ENCODE measurements around the gene ZNF205. TPM values are rescaled to one million over a fixed set of nuclear protein-coding genes. Genes with fewer than 3 reads are reported as not detected.
A peak's percentile ranks its signal among the peaks of the same experiment; 100 is the strongest.
"Not testable (repeated sequence)": the region's sequence is repeated elsewhere in the genome, so short reads cannot be mapped to it uniquely, and the experiment has no call there.

The ZNF205 gene
- total RNA-seq, 2 donors from 2014 or later, result not detected

- ATAC-seq (peak; percentile 85 to 88), DNase-seq (ENCODE audit: low spot score) (peak; percentile 95)
- Mint-ChIP-seq H3K36me3 (peaks cover 22% of the 10 kb centered on the region), H3K4me1 (ENCODE audit: low read depth in 2 of 2) (peaks cover 80 to 91% of the 10 kb centered on the region in 2 donors), H3K4me3 (peak overlapping the region; percentile 85), H3K27me3 (no peaks in the 10 kb centered on the region), H3K9me3 (no peaks in the 10 kb centered on the region), H3K27ac (peak overlapping the region; percentile 98 to 100)
Measured at GRCh38 chr16:3074860-3075522, 37.4 kb upstream of the ZNF205 start.

DNA sequence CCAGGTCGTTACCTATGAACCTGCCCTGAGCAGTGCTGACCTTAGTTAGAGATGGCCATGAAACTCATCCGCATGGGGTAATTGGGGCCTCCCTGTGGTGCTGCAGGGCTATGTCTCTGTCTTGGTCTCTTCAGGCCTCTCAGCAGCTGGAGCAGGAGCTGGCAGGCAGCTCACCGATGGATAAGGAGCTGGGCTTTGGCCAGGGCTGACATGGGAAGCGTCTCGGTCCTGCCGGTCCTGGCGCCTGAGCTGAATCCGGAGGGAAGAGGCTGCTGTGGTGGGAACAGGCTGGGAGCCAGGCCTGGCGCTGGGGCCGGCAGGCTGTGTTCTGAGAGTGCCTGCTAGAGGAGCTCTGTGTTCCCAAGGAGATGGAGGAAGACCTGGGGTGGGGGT, 36.9 kb upstream of the ZNF205 start:
- DNase-seq (ENCODE audit: low spot score) (no peak), ATAC-seq (no peak)
- H3K4me3 Mint-ChIP-seq, result peak overlapping the region; percentile 85
- H3K36me3 Mint-ChIP-seq, result peaks cover 20% of the 10 kb centered on the region
- H3K27ac Mint-ChIP-seq, result peak overlapping the region; percentile 98 to 100
- no peaks in the 10 kb centered on the region for H3K27me3 Mint-ChIP-seq
- no peaks in the 10 kb centered on the region for H3K9me3 Mint-ChIP-seq
- H3K4me1 Mint-ChIP-seq (ENCODE audit: low read depth in 2 of 2), result peaks cover 78 to 86% of the 10 kb centered on the region in 2 donors

DNA sequence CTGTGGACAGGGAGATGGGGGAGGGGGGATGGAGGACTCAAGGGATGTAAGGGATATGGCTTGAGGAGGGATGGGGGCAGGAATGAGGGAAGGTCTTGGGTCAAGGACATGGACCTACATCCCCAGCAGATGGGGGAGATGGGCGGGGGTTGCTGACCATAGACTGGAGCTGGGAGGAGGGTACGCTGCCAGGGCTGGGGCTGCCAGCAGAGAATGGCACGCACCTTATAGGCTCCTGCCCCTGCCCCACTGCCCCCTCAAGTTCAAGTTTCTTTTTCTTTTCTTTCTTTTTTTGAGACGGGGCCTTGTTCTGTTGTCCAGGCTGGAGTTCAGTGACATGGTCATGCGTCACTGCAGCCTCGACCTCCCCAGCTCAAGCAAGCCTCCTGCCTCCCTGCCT, 36.4 kb upstream of the ZNF205 start:
- peaks cover 76 to 85% of the 10 kb centered on the region in 2 donors for H3K4me1 Mint-ChIP-seq (ENCODE audit: low read depth in 2 of 2)
- peak overlapping the region; percentile 85 for H3K4me3 Mint-ChIP-seq
- H3K9me3 Mint-ChIP-seq; DNase-seq (ENCODE audit: low spot score); ATAC-seq; H3K27me3 Mint-ChIP-seq: not testable (repeated sequence)
- peak overlapping the region; percentile 98 to 100 for H3K27ac Mint-ChIP-seq
- H3K36me3 Mint-ChIP-seq, result peaks cover 23% of the 10 kb centered on the region

DNA sequence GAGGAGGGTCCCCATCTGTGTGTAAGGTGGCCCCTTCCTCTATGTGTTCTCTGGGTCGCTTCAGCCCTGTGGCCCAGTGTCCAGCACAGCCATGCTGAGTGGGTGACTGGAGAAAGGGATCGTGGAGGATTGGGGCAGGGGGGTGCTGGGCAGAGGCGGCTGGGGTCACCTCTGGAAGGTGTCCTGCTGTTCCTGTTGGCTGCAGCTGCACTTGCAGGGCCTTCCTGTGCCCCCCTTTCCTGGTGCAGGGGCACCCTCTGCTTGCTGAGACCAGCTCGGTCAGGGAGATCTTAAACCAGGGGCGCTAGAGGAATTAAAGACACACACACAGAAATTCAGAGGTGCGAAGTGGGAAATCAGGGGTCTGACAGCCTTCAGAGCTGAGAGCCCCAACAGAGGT, 35.8 kb upstream of the ZNF205 start:
- no peak for ATAC-seq
- no peaks in the 10 kb centered on the region for H3K27me3 Mint-ChIP-seq

DNA sequence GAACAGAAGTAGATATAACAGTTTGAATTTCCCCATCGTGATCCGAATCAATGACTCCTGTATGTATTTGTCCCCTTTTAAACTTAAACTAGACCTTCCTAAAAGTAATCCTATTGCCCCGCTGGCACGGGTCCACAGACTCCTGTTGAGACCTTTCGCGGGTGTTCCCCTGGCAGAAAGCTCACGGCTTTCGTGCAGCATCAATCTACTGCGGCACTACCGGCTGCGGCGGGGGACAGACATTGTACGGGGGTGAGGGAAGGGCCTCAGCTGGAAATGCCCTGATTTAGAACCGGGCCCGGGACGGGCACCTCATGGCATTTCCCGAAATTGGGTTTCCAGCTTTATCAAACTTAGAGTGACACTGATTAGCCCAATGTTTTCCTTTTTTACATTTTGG, 32.4 kb upstream of the ZNF205 start:
- no peak overlapping the region for H3K4me3 Mint-ChIP-seq
- no peaks in the 10 kb centered on the region for H3K27me3 Mint-ChIP-seq
- DNase-seq (ENCODE audit: low spot score) (no peak), ATAC-seq (no peak)
- H3K4me1 Mint-ChIP-seq (ENCODE audit: low read depth in 2 of 2), result peaks cover 55 to 59% of the 10 kb centered on the region in 2 donors
- no peaks in the 10 kb centered on the region for H3K9me3 Mint-ChIP-seq
- peak overlapping the region; percentile 58 to 87 for H3K27ac Mint-ChIP-seq
- H3K36me3 Mint-ChIP-seq, result peaks cover 25% of the 10 kb centered on the region

More for the DNA sequence above, 35.8 kb upstream of the ZNF205 start:
- Mint-ChIP-seq H3K9me3 (no peaks in the 10 kb centered on the region), H3K4me3 (peak overlapping the region; percentile 85), H3K4me1 (ENCODE audit: low read depth in 2 of 2) (peaks cover 71 to 80% of the 10 kb centered on the region in 2 donors), H3K36me3 (peaks cover 25% of the 10 kb centered on the region), H3K27ac (peak overlapping the region; percentile 98 to 100)
- DNase-seq (ENCODE audit: low spot score), result no peak

GRCh38 chr16:3081957-3082356, 30.4 kb upstream of the ZNF205 start:
- not testable (repeated sequence) for H3K27me3 Mint-ChIP-seq; DNase-seq (ENCODE audit: low spot score); H3K9me3 Mint-ChIP-seq; ATAC-seq; H3K4me3 Mint-ChIP-seq
- H3K36me3 Mint-ChIP-seq, result peaks cover 25% of the 10 kb centered on the region
- H3K27ac Mint-ChIP-seq, result peak overlapping the region in 1 of 2 donors; percentile 39
- peaks cover 46 to 56% of the 10 kb centered on the region in 2 donors for H3K4me1 Mint-ChIP-seq (ENCODE audit: low read depth in 2 of 2)

- DNase-seq (ENCODE audit: low spot score); H3K4me3 Mint-ChIP-seq; H3K9me3 Mint-ChIP-seq; ATAC-seq; H3K27me3 Mint-ChIP-seq: not testable (repeated sequence)
- Mint-ChIP-seq H3K36me3 (peaks cover 16% of the 10 kb centered on the region), H3K27ac (peak overlapping the region; percentile 23 to 39), H3K4me1 (ENCODE audit: low read depth in 2 of 2) (peaks cover 41 to 53% of the 10 kb centered on the region in 2 donors)
Measured at GRCh38 chr16:3083408-3083807, 29.0 kb upstream of the ZNF205 start.

DNA sequence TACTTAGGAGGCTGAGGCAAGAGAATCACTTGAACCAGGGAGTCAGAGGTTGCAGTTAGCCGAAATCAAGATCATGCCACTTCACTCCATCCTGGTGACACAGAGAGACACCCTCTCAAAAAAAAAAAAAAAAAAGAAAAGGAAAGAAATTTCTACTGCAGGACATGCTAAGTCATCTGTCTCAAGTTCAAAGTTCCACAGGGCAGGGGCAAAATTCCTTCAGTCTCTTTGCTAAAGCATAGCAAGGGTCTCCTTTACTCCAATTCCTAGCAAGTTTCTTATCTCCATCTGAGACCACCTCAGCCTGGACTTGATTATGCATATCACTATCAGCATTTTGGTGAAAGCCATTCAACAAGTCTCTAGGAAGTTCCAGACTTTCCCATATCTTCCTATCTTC, 27.9 kb upstream of the ZNF205 start:
- Mint-ChIP-seq H3K9me3 (no peaks in the 10 kb centered on the region), H3K27ac (peak overlapping the region; percentile 77 to 94), H3K4me1 (ENCODE audit: low read depth in 2 of 2) (peaks cover 40 to 51% of the 10 kb centered on the region in 2 donors), H3K4me3 (no peak overlapping the region), H3K36me3 (peaks cover 11% of the 10 kb centered on the region), H3K27me3 (no peaks in the 10 kb centered on the region)
- DNase-seq (ENCODE audit: low spot score), result no peak
- ATAC-seq, result no peak

GRCh38 chr16:3084969-3085670, 27.3 kb upstream of the ZNF205 start:
- peaks cover 34 to 45% of the 10 kb centered on the region in 2 donors for H3K4me1 Mint-ChIP-seq (ENCODE audit: low read depth in 2 of 2)
- no peaks in the 10 kb centered on the region for H3K27me3 Mint-ChIP-seq
- H3K4me3 Mint-ChIP-seq, result peak overlapping the region; percentile 47
- H3K36me3 Mint-ChIP-seq, result peaks cover 5% of the 10 kb centered on the region
- no peaks in the 10 kb centered on the region for H3K9me3 Mint-ChIP-seq
- peak overlapping the region; percentile 77 to 94 for H3K27ac Mint-ChIP-seq
- ATAC-seq (no peak), DNase-seq (ENCODE audit: low spot score) (no peak)

GRCh38 chr16:3085868-3086595, 26.4 kb upstream of the ZNF205 start:
- Mint-ChIP-seq H3K36me3 (peaks cover under 1% of the 10 kb centered on the region), H3K4me3 (peak overlapping the region; percentile 74), H3K27ac (peak overlapping the region; percentile 77 to 94), H3K9me3 (no peaks in the 10 kb centered on the region), H3K4me1 (ENCODE audit: low read depth in 2 of 2) (peaks cover 30 to 44% of the 10 kb centered on the region in 2 donors), H3K27me3 (no peaks in the 10 kb centered on the region)
- ATAC-seq (no peak), DNase-seq (ENCODE audit: low spot score) (no peak)

- H3K4me1 Mint-ChIP-seq (ENCODE audit: low read depth in 2 of 2), result peaks cover 29 to 48% of the 10 kb centered on the region in 2 donors
- peak overlapping the region; percentile 77 to 94 for H3K27ac Mint-ChIP-seq
- ATAC-seq (peak; percentile 71 to 85), DNase-seq (ENCODE audit: low spot score) (no peak)
- H3K9me3 Mint-ChIP-seq, result no peaks in the 10 kb centered on the region
- no peaks in the 10 kb centered on the region for H3K27me3 Mint-ChIP-seq
- H3K36me3 Mint-ChIP-seq, result no peaks in the 10 kb centered on the region
- H3K4me3 Mint-ChIP-seq, result peak overlapping the region; percentile 74
Measured at GRCh38 chr16:3086596-3087242, 25.7 kb upstream of the ZNF205 start.

- peak overlapping the region; percentile 77 to 94 for H3K27ac Mint-ChIP-seq
- H3K4me1 Mint-ChIP-seq (ENCODE audit: low read depth in 2 of 2), result peaks cover 29 to 48% of the 10 kb centered on the region in 2 donors
- DNase-seq (ENCODE audit: low spot score), result no peak
- H3K27me3 Mint-ChIP-seq, result no peaks in the 10 kb centered on the region
- peak; percentile 64 to 75 for ATAC-seq
- no peaks in the 10 kb centered on the region for H3K9me3 Mint-ChIP-seq
- no peaks in the 10 kb centered on the region for H3K36me3 Mint-ChIP-seq
- peak overlapping the region; percentile 82 for H3K4me3 Mint-ChIP-seq
Measured at GRCh38 chr16:3087243-3088235, 24.8 kb upstream of the ZNF205 start.
